Thyroid gland (tissue), 4 donors: ENCODE data around the gene PLCL2. TPM values are rescaled to one million over a fixed set of nuclear protein-coding genes. Genes with fewer than 3 reads are reported as not detected.

Source experiments
- DNase-seq, 2 donors: peaks; one replicate each; pipeline ENCODE4 v3.0.0-alpha.2; 2019
- H3K27ac ChIP-seq, 3 donors: fragments of 200-600 bp; sonication (generic); 1 replicate in 2 of 3; 2 replicates in 1 of 3; pipeline ENCODE4 v1.5.1; 2016 to 2019; ENCODE audit warnings: mild to moderate bottlenecking in 1 of 3, moderate library complexity in 1 of 3
- H3K27me3 ChIP-seq: fragments of 200-600 bp; sonication (generic); one replicate; pipeline ENCODE4 v1.5.1; 2019
- H3K36me3 ChIP-seq, 2 donors: fragments of 200-600 bp; sonication (generic); one replicate each; pipeline ENCODE4 v1.5.1; 2016 to 2019
- H3K4me1 ChIP-seq, 2 donors: fragments of 200-600 bp; sonication (generic); one replicate each; pipeline ENCODE4 v1.5.1; 2017 to 2019
- H3K4me3 ChIP-seq, 3 donors: fragments of 200-600 bp; sonication (generic); replicated peaks in 1 of 3; 1 replicate in 2 of 3; 2 replicates in 1 of 3; pipeline ENCODE4 v1.5.1; 2016; ENCODE audit warnings: mild to moderate bottlenecking in 1 of 3
- H3K9me3 ChIP-seq: fragments of 200-600 bp; sonication (generic); one replicate; pipeline ENCODE4 v1.5.1; 2017
- POLR2A ChIP-seq, 2 donors: fragments of 450-650 bp; IDR thresholded peaks; one replicate each; pipeline ENCODE4 v1.6.1; 2017; ENCODE audit warnings: antibody characterized with exemption in 2 of 2, mild to moderate bottlenecking in 2 of 2, moderate library complexity in 1 of 2
- WGBS, 2 donors: methylation state at CpG; one replicate each; pipeline ENCODE4 v1.1.5; 2017; 5-methylcytosine and 5-hydroxymethylcytosine counted together
- intact Hi-C: fragments of 100-400 bp; cut with DNase I; formaldehyde crosslinking; loops from one replicate; pipeline ENCODE4 v1.15.1; 2023
- total RNA-seq, 4 donors: library from RNA; depleted of rRNA; stranded (reverse); fragments of >200 nt; gene quantifications; one replicate each; pipeline ENCODE4 v1.2.3, GENCODE V29; 2016
- TF ChIP-seq, protein P1 (sequence below), 6 experiments: fragments of 200-600 bp in 3 of 6; fragments of 450-650 bp in 3 of 6; sonication (generic) in 3 of 6; IDR thresholded peaks; one replicate each; pipeline ENCODE4 v1.5.1; 2016 to 2019; ENCODE audit warnings: antibody characterized with exemption in 6 of 6, mild to moderate bottlenecking in 2 of 6, inconsistent platforms in 1 of 6, moderate library complexity in 1 of 6

PLCL2 gene
- total RNA-seq, 4 donors from 2014 or later = 6.3 to 15.3 (median 9.3) TPM

DNA sequence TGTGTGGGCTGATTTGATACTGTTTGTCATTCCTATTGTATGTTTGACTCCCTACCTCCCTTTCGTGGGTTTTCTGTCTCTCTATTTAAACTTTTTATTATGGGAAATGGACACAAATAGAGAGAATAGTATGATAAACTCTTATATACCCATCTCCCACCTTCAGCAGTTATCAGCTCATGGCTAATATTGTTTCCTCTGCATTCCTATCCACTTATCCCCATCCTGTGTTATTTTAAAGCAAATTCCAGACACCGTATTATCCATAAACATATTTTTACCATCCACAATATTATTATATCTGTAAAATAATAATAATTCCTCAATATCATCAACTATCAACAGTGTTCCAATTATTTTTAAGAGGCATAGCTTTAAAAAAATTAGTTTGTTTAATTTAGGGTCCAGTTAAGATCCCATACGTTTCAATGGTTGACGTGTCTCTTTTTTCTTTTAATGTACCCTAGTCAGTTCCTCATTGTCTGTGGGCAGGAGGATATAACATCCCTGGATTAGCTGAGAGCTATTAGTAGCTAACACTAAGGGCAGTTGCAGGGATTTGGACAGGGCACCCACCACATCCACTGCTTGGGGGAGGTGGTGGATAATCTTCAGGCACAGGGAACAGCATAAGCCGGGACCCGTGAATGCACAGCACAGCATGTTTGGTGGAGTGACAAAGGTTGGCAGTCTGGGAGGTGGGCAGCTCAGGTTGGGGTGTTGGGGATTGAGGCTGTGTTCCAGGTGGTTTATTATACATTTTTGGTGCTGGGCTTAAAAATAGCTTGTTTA is 23.5 kb downstream of the PLCL2 start:
- Histone ChIP-seq H3K27me3 (no peaks in the 10 kb centered on the region), H3K4me3 (no peak overlapping the region), H3K4me1 (peaks cover 21 to 29% of the 10 kb centered on the region in 2 donors), H3K36me3 (no peaks in the 10 kb centered on the region), H3K27ac (no peak overlapping the region), H3K9me3 (no peaks in the 10 kb centered on the region)
- intact Hi-C loops = no loop called here
- no peak for DNase-seq
- TF ChIP-seq, protein P1, sequence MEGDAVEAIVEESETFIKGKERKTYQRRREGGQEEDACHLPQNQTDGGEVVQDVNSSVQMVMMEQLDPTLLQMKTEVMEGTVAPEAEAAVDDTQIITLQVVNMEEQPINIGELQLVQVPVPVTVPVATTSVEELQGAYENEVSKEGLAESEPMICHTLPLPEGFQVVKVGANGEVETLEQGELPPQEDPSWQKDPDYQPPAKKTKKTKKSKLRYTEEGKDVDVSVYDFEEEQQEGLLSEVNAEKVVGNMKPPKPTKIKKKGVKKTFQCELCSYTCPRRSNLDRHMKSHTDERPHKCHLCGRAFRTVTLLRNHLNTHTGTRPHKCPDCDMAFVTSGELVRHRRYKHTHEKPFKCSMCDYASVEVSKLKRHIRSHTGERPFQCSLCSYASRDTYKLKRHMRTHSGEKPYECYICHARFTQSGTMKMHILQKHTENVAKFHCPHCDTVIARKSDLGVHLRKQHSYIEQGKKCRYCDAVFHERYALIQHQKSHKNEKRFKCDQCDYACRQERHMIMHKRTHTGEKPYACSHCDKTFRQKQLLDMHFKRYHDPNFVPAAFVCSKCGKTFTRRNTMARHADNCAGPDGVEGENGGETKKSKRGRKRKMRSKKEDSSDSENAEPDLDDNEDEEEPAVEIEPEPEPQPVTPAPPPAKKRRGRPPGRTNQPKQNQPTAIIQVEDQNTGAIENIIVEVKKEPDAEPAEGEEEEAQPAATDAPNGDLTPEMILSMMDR (IDR thresholded peaks at IDR 0.05) = no peak
- TF ChIP-seq POLR2A (IDR thresholded peaks at IDR 0.05) = no peak
- WGBS, 2 donors = 86% methylated on average over 6 of the region's 6 CpGs

DNA sequence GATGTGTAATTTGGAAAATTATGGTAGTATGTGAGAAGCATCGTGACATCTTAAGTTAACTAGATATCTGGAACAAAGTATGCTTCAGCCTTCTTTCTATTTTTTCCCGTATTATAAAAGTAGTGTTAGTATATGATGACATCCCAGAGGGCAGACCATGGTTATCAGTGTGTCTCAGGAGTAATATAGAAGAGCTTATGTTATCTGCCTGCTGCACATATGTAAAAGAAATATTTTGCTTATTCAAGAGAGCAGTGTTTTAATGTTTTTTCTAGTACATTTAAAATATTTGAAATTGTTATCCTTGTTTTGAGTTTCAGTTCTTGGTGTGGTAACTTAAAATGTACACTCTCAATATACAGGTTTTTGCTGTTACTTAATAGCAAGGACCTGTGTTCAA is 24.1 kb downstream of the PLCL2 start:
- Histone ChIP-seq H3K4me3 (no peak overlapping the region), H3K36me3 (no peaks in the 10 kb centered on the region), H3K9me3 (no peaks in the 10 kb centered on the region), H3K27me3 (no peaks in the 10 kb centered on the region), H3K27ac (no peak overlapping the region), H3K4me1 (peaks cover 21 to 23% of the 10 kb centered on the region in 2 donors)
- DNase-seq = no peak
- intact Hi-C loops = no loop called here
- 90% methylated on average over 2 of the region's 2 CpGs for WGBS, 2 donors
- TF ChIP-seq, protein P1 (IDR thresholded peaks at IDR 0.05) = no peak
- no peak for TF ChIP-seq POLR2A (IDR thresholded peaks at IDR 0.05)

DNA sequence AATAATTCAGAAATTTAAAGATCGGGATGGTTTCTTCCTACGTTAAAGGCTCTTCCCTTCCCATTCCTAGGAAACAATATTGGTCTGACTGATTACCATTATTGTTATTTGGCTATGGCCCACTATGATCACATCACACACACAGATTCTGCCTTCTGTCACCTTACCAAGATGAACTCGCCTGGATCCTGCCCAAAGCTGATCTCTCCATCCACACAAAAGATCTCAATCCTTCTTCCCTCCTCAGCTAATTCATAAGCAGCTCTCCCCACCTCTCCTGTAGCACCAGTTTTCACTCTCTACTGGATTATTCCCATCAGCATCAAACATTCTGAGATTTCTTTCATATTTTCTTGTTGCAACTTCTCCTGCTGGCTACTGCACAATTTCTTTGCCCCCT is 25.0 kb downstream of the PLCL2 start:
- no peak for DNase-seq
- intact Hi-C loops = no loop called here
- Histone ChIP-seq H3K36me3 (no peaks in the 10 kb centered on the region), H3K27ac (no peak overlapping the region), H3K4me3 (no peak overlapping the region), H3K9me3 (no peaks in the 10 kb centered on the region), H3K27me3 (no peaks in the 10 kb centered on the region), H3K4me1 (peaks cover 18 to 21% of the 10 kb centered on the region in 2 donors)
- no peak for TF ChIP-seq POLR2A (IDR thresholded peaks at IDR 0.05)
- TF ChIP-seq, protein P1 (IDR thresholded peaks at IDR 0.05) = no peak
- 94% methylated on average over 3 of the region's 3 CpGs for WGBS, 2 donors

DNA sequence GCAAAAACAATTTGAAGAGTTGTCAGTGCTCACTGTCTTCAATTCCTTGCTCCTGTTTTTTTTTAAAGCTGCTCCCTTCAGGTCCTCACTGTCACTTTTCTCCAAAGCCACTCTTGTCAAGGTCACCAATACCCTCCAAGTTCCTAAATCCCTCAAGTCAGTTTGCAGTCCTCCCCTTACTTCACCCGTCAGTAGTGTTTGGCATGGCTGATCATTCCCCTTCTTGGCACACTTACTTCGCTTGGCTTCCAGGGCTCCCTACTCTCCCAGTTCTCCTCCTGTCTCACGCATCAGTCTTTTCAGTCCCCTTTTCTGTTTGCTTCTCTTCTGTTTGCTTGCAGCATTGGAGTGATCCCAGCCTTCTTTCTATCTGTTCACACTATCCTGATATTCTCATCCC is 25.5 kb downstream of the PLCL2 start:
- H3K36me3 ChIP-seq = no peaks in the 10 kb centered on the region
- no peaks in the 10 kb centered on the region for H3K27me3 ChIP-seq
- intact Hi-C loops = no loop called here
- no peak for DNase-seq
- no peaks in the 10 kb centered on the region for H3K9me3 ChIP-seq
- no peak overlapping the region for H3K4me3 ChIP-seq
- H3K27ac ChIP-seq = no peak overlapping the region
- 90 to 92% methylated on average over 3 of the region's 3 CpGs for WGBS, 2 donors
- peaks cover 18 to 21% of the 10 kb centered on the region in 2 donors for H3K4me1 ChIP-seq
- TF ChIP-seq, protein P1 (IDR thresholded peaks at IDR 0.05) = no peak
- no peak for TF ChIP-seq POLR2A (IDR thresholded peaks at IDR 0.05)

DNA sequence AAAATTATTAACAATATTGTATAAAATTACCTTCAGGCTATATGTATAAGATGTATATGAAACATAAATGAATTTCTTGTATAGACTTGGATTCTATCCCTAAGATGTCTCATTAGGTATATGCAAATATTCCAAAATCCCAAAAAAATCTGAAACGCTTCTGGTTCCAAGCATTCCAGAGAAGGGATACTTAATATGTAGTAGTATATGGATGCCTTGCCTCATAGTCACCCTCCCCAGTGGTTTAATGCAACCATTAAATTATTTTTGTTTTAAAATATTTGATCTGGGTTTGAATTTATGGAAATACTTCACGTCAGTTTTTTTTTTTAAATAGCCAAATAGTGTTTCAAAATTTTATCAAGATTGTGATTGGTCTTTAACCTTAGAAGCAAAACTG is 27.2 kb downstream of the PLCL2 start:
- intact Hi-C loops = no loop called here
- no peak for DNase-seq
- 92 to 97% methylated on average over 2 of the region's 2 CpGs for WGBS, 2 donors
- Histone ChIP-seq H3K9me3 (no peaks in the 10 kb centered on the region), H3K36me3 (no peaks in the 10 kb centered on the region), H3K4me1 (peaks cover 10 to 14% of the 10 kb centered on the region in 2 donors), H3K27ac (no peak overlapping the region), H3K27me3 (no peaks in the 10 kb centered on the region), H3K4me3 (no peak overlapping the region)
- TF ChIP-seq POLR2A (IDR thresholded peaks at IDR 0.05) = no peak
- TF ChIP-seq, protein P1 (IDR thresholded peaks at IDR 0.05) = no peak
